SK-N-SH treated with all-trans-retinoic acid at 6 μM for 48 hours (cell line): ENCODE data around the gene PIGL.

Source experiments
- ARNTL ChIP-seq: fragments of 450-650 bp; formaldehyde crosslinking; IDR thresholded peaks from 2 replicates; pipeline ENCODE4 v1.5.0; 2020; ENCODE audit warnings: low read depth, mild to moderate bottlenecking, moderate library complexity, borderline replicate concordance
- ESRRG ChIP-seq: fragments of 250-450 bp; sonication (Bioruptor Pico); IDR thresholded peaks from 2 replicates; pipeline ENCODE4 v1.6.1; 2021; ENCODE audit warnings: mild to moderate bottlenecking
- GLIS3 ChIP-seq: fragments of 250-450 bp; sonication (Bioruptor Pico); IDR thresholded peaks from 2 replicates; pipeline ENCODE4 v1.5.0; 2020; ENCODE audit warnings: mild to moderate bottlenecking, moderate library complexity
- ISL1 ChIP-seq: fragments of 250-450 bp; sonication (Bioruptor Pico); IDR thresholded peaks from 2 replicates; pipeline ENCODE4 v2.1.2; 2022; ENCODE audit warnings: mild to moderate bottlenecking, moderate library complexity
- PPARA ChIP-seq: fragments of 250-450 bp; sonication (Bioruptor Pico); IDR thresholded peaks from 2 replicates; pipeline ENCODE4 v1.5.0; 2020; ENCODE audit warnings: mild to moderate bottlenecking, borderline replicate concordance
- TCF4 ChIP-seq: fragments of 250-450 bp; sonication (Bioruptor Pico); IDR thresholded peaks from 2 replicates; pipeline ENCODE4 v1.8.0; 2021; ENCODE audit warnings: mild to moderate bottlenecking, moderate library complexity, borderline replicate concordance
- ZC3H10 ChIP-seq: fragments of 250-450 bp; sonication (Bioruptor Pico); IDR thresholded peaks from 2 replicates; pipeline ENCODE4 v1.5.1; 2021; ENCODE audit warnings: mild to moderate bottlenecking, moderate library complexity
- ZFP3 ChIP-seq: fragments of 250-450 bp; sonication (Bioruptor Pico); IDR thresholded peaks from 2 replicates; pipeline ENCODE4 v1.5.0; 2020; ENCODE audit warnings: mild to moderate bottlenecking, moderate library complexity
- ZNF565 ChIP-seq: fragments of 450-650 bp; formaldehyde crosslinking; conservative IDR thresholded peaks from 2 replicates; pipeline ENCODE4 v1.5.0; 2020; ENCODE audit warnings: low read depth, mild to moderate bottlenecking, moderate library complexity
- TF ChIP-seq, protein P1 (sequence below): fragments of 250-450 bp; sonication (Bioruptor Pico); IDR thresholded peaks from 2 replicates; pipeline ENCODE4 v1.8.0; 2020; ENCODE audit warnings: mild to moderate bottlenecking, moderate library complexity, borderline replicate concordance
- TF ChIP-seq, protein P2 (sequence below): fragments of 250-450 bp; sonication (Bioruptor Pico); IDR thresholded peaks from 2 replicates; pipeline ENCODE4 v1.8.0; 2021; ENCODE audit warnings: low read depth, mild to moderate bottlenecking, moderate library complexity, borderline replicate concordance

DNA sequence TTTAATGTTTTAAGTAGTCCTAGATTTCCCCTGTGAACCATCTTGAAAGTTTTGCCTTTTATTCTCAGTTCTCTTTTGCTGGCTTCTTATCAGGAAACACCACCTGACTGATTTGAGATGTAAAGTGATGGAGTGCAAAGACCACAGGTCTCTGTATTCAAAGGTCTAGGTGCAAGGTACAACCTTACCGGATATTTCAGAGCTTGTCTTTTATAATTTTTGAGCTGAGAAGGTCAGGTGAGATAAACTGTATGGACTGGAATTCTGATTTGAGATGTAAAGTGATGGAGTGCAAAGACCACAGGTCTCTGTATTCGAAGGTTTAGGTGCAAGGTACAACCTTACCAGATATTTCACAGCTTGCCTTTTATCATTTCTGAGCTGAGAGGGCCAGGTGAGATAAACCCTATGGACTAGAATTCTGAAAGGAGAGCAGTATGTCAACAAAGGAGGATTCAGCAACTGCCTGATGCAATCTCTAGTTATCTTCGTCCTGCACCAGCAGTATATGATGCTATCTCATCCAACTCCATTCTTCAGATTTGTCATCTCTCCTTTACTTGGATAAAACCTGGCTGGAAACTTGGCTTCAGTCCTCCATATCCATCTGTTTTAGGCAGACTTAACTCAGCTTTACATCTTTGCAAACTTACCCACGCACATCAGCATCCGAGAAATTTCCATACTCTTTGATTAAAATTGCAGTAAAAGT, 72.0 kb downstream of the PIGL start:
- TF ChIP-seq ZNF565 (CRISPR knock-in tag) (no peak), GLIS3 (CRISPR knock-in tag) (no peak), PPARA (CRISPR knock-in tag) (no peak), TCF4 (CRISPR knock-in tag) (no peak), ARNTL (CRISPR knock-in tag) (no peak), ZFP3 (CRISPR knock-in tag) (no peak), ZC3H10 (no peak), ISL1 (no peak), ESRRG (CRISPR knock-in tag) (no peak)
- TF ChIP-seq, protein P1, sequence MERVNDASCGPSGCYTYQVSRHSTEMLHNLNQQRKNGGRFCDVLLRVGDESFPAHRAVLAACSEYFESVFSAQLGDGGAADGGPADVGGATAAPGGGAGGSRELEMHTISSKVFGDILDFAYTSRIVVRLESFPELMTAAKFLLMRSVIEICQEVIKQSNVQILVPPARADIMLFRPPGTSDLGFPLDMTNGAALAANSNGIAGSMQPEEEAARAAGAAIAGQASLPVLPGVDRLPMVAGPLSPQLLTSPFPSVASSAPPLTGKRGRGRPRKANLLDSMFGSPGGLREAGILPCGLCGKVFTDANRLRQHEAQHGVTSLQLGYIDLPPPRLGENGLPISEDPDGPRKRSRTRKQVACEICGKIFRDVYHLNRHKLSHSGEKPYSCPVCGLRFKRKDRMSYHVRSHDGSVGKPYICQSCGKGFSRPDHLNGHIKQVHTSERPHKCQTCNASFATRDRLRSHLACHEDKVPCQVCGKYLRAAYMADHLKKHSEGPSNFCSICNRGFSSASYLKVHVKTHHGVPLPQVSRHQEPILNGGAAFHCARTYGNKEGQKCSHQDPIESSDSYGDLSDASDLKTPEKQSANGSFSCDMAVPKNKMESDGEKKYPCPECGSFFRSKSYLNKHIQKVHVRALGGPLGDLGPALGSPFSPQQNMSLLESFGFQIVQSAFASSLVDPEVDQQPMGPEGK (CRISPR knock-in tag) = no peak
- TF ChIP-seq, protein P2, sequence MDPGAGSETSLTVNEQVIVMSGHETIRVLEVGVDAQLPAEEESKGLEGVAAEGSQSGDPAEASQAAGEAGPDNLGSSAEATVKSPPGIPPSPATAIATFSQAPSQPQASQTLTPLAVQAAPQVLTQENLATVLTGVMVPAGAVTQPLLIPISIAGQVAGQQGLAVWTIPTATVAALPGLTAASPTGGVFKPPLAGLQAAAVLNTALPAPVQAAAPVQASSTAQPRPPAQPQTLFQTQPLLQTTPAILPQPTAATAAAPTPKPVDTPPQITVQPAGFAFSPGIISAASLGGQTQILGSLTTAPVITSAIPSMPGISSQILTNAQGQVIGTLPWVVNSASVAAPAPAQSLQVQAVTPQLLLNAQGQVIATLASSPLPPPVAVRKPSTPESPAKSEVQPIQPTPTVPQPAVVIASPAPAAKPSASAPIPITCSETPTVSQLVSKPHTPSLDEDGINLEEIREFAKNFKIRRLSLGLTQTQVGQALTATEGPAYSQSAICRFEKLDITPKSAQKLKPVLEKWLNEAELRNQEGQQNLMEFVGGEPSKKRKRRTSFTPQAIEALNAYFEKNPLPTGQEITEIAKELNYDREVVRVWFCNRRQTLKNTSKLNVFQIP (CRISPR knock-in tag) = no peak
